HEK293 (cell line): Measurements from ENCODE around the gene KRT32.

Source experiments
- CTCF ChIA-PET: fragments of 350-600 bp; formaldehyde crosslinking; extraction: SDS; loops from one replicate; lab custom pipeline; 2021; ENCODE audit warnings: antibody characterized with exemption; lab: Yijun Ruan, JAX
- POLR2A ChIA-PET: fragments of 300-600 bp; formaldehyde crosslinking; extraction: SDS; loops from one replicate; lab custom pipeline; 2020; ENCODE audit warnings: antibody characterized with exemption, inconsistent platforms; lab: Yijun Ruan, JAX
- H3K27ac ChIP-seq: fragments of 200-500 bp; sonication (Bioruptor generic); 2 replicates; pipeline ENCODE4 v1.5.1; 2014; ENCODE audit warnings: low read depth, low read length, control low read depth, inconsistent platforms; ENCODE audit errors: extremely low read depth
- H3K36me3 ChIP-seq, 2 experiments: fragments of 200-500 bp in 1 of 2; sonication (Bioruptor generic) in 1 of 2; 1 replicate in 1 of 2; 2 replicates in 1 of 2; pipeline ENCODE4 v1.5.1; 2014 to 2017; ENCODE audit warnings: inconsistent platforms in 2 of 2, low read length in 2 of 2; ENCODE audit not compliant: control insufficient read depth in 2 of 2, insufficient read depth in 1 of 2
- H3K4me1 ChIP-seq: fragments of 200-500 bp; sonication (Bioruptor generic); 2 replicates; pipeline ENCODE4 v1.5.1; 2014; ENCODE audit warnings: mild to moderate bottlenecking, low read length, inconsistent platforms; ENCODE audit not compliant: control insufficient read depth, insufficient read depth
- H3K4me3 ChIP-seq: 2 replicates; pipeline ENCODE4 v1.5.1; 2011; ENCODE audit warnings: low read depth, mild to moderate bottlenecking, control low read depth, low read length, moderate library complexity
- H3K9me3 ChIP-seq: fragments of 200-500 bp; sonication (Bioruptor generic); 2 replicates; pipeline ENCODE4 v1.5.1; 2014; ENCODE audit warnings: low read depth, low read length, inconsistent platforms; ENCODE audit not compliant: control insufficient read depth, insufficient read depth
- ZNF24 ChIP-seq: fragments of 450-650 bp; formaldehyde crosslinking; IDR thresholded peaks from 2 replicates; pipeline ENCODE4 v1.5.1; 2016; ENCODE audit warnings: missing biosample characterization, missing genetic modification characterization
- ZNF274 ChIP-seq, 2 experiments: fragments of 200-500 bp in 1 of 2; fragments of 450-650 bp in 1 of 2; sonication (Bioruptor generic) in 1 of 2; formaldehyde crosslinking in 1 of 2; IDR thresholded peaks; 2 replicates each; pipeline versions ENCODE4 v1.5.1 to v1.6.1; 2014 to 2016; ENCODE audit warnings: borderline replicate concordance in 1 of 2, inconsistent platforms in 1 of 2, low read length in 1 of 2, missing biosample characterization in 1 of 2, missing genetic modification characterization in 1 of 2
- ZNF626 ChIP-seq: fragments of 450-650 bp; sonication (Bioruptor Pico); formaldehyde crosslinking; IDR thresholded peaks from 2 replicates; pipeline ENCODE4 v1.5.1; 2018; ENCODE audit warnings: missing biosample characterization, missing genetic modification characterization, inconsistent platforms
- ZNF660 ChIP-seq: fragments of 450-650 bp; IDR thresholded peaks from 2 replicates; pipeline ENCODE4 v1.5.1; 2018; ENCODE audit warnings: missing biosample characterization, mild to moderate bottlenecking, missing genetic modification characterization
- ZNF837 ChIP-seq: fragments of 450-650 bp; formaldehyde crosslinking; IDR thresholded peaks from 2 replicates; pipeline ENCODE4 v1.5.1; 2016; ENCODE audit warnings: missing biosample characterization, missing genetic modification characterization
- TF ChIP-seq, protein P1 (sequence below): fragments of 450-650 bp; formaldehyde crosslinking; IDR thresholded peaks from 2 replicates; pipeline ENCODE4 v1.5.1; 2017; ENCODE audit warnings: missing biosample characterization, missing genetic modification characterization
- TF ChIP-seq, protein P2 (sequence below): fragments of 450-650 bp; formaldehyde crosslinking; IDR thresholded peaks from 2 replicates; pipeline ENCODE4 v1.5.1; 2016; ENCODE audit warnings: missing biosample characterization, missing genetic modification characterization
- TF ChIP-seq, protein P3 (sequence below): fragments of 450-650 bp; formaldehyde crosslinking; IDR thresholded peaks from 2 replicates; pipeline ENCODE4 v1.5.0; 2017; ENCODE audit warnings: missing biosample characterization, missing genetic modification characterization, borderline replicate concordance
- TF ChIP-seq, protein P4 (sequence below): fragments of 450-650 bp; IDR thresholded peaks from 2 replicates; pipeline ENCODE4 v1.5.1; 2018; ENCODE audit warnings: missing biosample characterization, missing genetic modification characterization

KRT32 gene

DNA sequence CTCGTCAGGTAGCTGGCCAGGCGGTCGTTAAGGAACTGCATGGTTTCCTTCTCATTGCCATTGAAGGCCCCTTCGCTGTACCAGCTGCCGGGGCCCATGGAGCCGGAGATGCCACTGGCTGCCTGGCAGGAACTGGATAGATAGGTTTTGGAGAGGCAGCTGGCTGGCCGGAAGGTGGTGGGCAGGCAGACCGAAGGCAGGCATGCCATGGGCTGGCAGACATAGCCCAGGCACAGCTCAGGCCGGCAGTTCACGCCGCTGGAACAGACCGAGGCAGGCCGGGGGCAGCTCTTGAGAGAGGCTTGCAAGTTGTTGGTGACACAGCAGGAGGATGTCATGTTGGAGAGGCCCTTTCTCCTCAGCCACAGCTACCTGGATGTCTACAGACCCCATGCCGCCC, at the start of gene KRT32:
KRT32 (minus strand) TSS at position 399 of the 400 bp plus-strand sequence; CDS start at position 338, 61 bp downstream.
- Histone ChIP-seq H3K4me1 (no peaks in the 10 kb centered on the region), H3K9me3 (no peaks in the 10 kb centered on the region), H3K27ac (no peak within 1 kb of the TSS), H3K36me3 (no peaks in the 10 kb centered on the region), H3K4me3 (no peak within 1 kb of the TSS)
- TF ChIP-seq, protein P1, sequence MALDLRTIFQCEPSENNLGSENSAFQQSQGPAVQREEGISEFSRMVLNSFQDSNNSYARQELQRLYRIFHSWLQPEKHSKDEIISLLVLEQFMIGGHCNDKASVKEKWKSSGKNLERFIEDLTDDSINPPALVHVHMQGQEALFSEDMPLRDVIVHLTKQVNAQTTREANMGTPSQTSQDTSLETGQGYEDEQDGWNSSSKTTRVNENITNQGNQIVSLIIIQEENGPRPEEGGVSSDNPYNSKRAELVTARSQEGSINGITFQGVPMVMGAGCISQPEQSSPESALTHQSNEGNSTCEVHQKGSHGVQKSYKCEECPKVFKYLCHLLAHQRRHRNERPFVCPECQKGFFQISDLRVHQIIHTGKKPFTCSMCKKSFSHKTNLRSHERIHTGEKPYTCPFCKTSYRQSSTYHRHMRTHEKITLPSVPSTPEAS (tag by site-specific recombination): no peak
- TF ChIP-seq ZNF837: no peak
- TF ChIP-seq ZNF626 (tag by site-specific recombination): no peak
- no peak for TF ChIP-seq ZNF660 (tag by site-specific recombination)
- ChIA-PET POLR2A (no interaction called here), CTCF (interaction anchor here (0.9 to 1.0 kb wide), 2 partner anchors 82 to 144 kb away, joined by 4 read pairs; no protein-coding TSS in a partner anchor)

DNA sequence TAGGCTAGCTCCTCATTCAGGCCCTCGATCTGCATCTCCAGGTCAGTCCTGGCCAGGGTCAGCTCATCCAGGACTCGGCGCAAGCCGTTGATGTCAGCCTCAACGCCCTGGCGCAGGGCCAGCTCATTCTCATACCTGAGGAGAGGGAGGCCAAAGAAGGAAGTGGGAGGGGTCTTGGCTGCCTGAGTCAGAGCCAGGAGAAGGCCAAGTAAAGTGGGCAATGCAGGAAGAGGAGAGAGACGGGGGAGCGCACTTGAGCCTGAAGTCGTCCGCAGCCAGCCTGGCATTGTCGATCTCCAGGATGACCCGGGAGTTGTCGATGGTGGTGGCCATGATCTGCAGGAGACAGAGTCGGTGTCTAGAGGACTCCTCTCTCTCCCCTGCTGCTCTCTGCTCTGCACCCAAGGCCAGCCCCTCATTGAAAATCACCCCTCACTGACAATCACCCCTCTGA, 49.7 kb upstream of the KRT32 start:
- no peaks in the 10 kb centered on the region for H3K36me3 ChIP-seq
- H3K27ac ChIP-seq: peak overlapping the region; percentile 17; the same call in 1 of the 2 replicates
- no peaks in the 10 kb centered on the region for H3K9me3 ChIP-seq
- POLR2A ChIA-PET: interaction anchor here (0.5 to 0.8 kb wide), 2 partner anchors 11 to 327 kb away, joined by 6 to 7 read pairs; partner anchors contain the start of gene KRT19
- no peak overlapping the region for H3K4me3 ChIP-seq
- CTCF ChIA-PET: interaction anchor here (0.7 to 2.0 kb wide), 4 partner anchors 32 to 150 kb away, joined by 4 to 9 read pairs (median 5); no protein-coding TSS in a partner anchor
- H3K4me1 ChIP-seq: peaks cover 40% of the 10 kb centered on the region
- TF ChIP-seq, protein P2, sequence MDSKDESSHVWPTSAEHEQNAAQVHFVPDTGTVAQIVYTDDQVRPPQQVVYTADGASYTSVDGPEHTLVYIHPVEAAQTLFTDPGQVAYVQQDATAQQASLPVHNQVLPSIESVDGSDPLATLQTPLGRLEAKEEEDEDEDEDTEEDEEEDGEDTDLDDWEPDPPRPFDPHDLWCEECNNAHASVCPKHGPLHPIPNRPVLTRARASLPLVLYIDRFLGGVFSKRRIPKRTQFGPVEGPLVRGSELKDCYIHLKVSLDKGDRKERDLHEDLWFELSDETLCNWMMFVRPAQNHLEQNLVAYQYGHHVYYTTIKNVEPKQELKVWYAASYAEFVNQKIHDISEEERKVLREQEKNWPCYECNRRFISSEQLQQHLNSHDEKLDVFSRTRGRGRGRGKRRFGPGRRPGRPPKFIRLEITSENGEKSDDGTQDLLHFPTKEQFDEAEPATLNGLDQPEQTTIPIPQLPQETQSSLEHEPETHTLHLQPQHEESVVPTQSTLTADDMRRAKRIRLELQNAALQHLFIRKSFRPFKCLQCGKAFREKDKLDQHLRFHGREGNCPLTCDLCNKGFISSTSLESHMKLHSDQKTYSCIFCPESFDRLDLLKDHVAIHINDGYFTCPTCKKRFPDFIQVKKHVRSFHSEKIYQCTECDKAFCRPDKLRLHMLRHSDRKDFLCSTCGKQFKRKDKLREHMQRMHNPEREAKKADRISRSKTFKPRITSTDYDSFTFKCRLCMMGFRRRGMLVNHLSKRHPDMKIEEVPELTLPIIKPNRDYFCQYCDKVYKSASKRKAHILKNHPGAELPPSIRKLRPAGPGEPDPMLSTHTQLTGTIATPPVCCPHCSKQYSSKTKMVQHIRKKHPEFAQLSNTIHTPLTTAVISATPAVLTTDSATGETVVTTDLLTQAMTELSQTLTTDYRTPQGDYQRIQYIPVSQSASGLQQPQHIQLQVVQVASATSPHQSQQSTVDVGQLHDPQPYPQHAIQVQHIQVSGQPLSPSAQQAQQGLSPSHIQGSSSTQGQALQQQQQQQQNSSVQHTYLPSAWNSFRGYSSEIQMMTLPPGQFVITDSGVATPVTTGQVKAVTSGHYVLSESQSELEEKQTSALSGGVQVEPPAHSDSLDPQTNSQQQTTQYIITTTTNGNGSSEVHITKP (tag by site-specific recombination): no peak
- no peak for TF ChIP-seq ZNF274 (IDR thresholded peaks at IDR 0.05; ENCODE audit: low read length)
- TF ChIP-seq ZNF274 (tag by site-specific recombination; IDR thresholded peaks at IDR 0.05; ENCODE audit: borderline replicate concordance): peak; percentile 38; the same call in 1 of the 2 replicates
- TF ChIP-seq, protein P3, sequence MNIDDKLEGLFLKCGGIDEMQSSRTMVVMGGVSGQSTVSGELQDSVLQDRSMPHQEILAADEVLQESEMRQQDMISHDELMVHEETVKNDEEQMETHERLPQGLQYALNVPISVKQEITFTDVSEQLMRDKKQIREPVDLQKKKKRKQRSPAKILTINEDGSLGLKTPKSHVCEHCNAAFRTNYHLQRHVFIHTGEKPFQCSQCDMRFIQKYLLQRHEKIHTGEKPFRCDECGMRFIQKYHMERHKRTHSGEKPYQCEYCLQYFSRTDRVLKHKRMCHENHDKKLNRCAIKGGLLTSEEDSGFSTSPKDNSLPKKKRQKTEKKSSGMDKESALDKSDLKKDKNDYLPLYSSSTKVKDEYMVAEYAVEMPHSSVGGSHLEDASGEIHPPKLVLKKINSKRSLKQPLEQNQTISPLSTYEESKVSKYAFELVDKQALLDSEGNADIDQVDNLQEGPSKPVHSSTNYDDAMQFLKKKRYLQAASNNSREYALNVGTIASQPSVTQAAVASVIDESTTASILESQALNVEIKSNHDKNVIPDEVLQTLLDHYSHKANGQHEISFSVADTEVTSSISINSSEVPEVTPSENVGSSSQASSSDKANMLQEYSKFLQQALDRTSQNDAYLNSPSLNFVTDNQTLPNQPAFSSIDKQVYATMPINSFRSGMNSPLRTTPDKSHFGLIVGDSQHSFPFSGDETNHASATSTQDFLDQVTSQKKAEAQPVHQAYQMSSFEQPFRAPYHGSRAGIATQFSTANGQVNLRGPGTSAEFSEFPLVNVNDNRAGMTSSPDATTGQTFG: no peak
- TF ChIP-seq, protein P4, sequence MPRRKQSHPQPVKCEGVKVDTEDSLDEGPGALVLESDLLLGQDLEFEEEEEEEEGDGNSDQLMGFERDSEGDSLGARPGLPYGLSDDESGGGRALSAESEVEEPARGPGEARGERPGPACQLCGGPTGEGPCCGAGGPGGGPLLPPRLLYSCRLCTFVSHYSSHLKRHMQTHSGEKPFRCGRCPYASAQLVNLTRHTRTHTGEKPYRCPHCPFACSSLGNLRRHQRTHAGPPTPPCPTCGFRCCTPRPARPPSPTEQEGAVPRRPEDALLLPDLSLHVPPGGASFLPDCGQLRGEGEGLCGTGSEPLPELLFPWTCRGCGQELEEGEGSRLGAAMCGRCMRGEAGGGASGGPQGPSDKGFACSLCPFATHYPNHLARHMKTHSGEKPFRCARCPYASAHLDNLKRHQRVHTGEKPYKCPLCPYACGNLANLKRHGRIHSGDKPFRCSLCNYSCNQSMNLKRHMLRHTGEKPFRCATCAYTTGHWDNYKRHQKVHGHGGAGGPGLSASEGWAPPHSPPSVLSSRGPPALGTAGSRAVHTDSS (tag by site-specific recombination): no peak
- no peak for TF ChIP-seq ZNF24
